Lower leg skin (tissue), 3 donors: Measurements from ENCODE around the gene LHFPL2.

Experiments used
- CTCF ChIP-seq, 3 donors: fragments of 450-650 bp; IDR thresholded peaks; one replicate each; pipeline ENCODE4 v1.5.1; 2016; ENCODE audit warnings: antibody characterized with exemption in 3 of 3, mild to moderate bottlenecking in 3 of 3, moderate library complexity in 2 of 3
- POLR2A ChIP-seq, 2 donors: fragments of 450-650 bp; IDR thresholded peaks; one replicate each; pipeline ENCODE4 v1.6.1; 2016 to 2017; ENCODE audit warnings: antibody characterized with exemption in 2 of 2, mild to moderate bottlenecking in 1 of 2, moderate library complexity in 1 of 2

- TF ChIP-seq CTCF (IDR thresholded peaks at IDR 0.05) = no peak
- TF ChIP-seq POLR2A (IDR thresholded peaks at IDR 0.05) = no peak
Observed at GRCh38 chr5:78594021-78594420, 54.6 kb downstream of the LHFPL2 start.
